Anterior cingulate cortex (tissue), 58 donors: ENCODE results near the gene IARS1.

Experiments used
- DNase-seq, 58 donors: peaks; one replicate each; lab custom pipeline; 2025; lab: John Stamatoyannopoulos, UW

Gene IARS1

GRCh38 chr9:92247981-92248380 is 45.5 kb downstream of the IARS1 start:
- DNase-seq, result no peak

- DNase-seq, result no peak
These were observed 46.2 kb downstream of the IARS1 start for GRCh38 chr9:92247296-92247695.

- no peak for DNase-seq
These were observed 48.3 kb downstream of the IARS1 start for GRCh38 chr9:92245005-92245797.
